HG03103 (cell line): ENCODE data around the gene UBIAD1.
A peak's percentile ranks its signal among the peaks of the same experiment; 100 is the strongest.

Source experiments
- ATAC-seq: cut with Tn5 transposase; IDR thresholded peaks from one replicate; pipeline ENCODE4 v1.9.1; 2021; ENCODE audit warnings: low read depth; ENCODE audit not compliant: unreplicated experiment

The UBIAD1 gene

GRCh38 chr1:11308699-11309224 is 35.8 kb downstream of the UBIAD1 start:
- no peak for ATAC-seq

- ATAC-seq = no peak
These were observed 36.4 kb downstream of the UBIAD1 start for GRCh38 chr1:11309385-11309784.

DNA sequence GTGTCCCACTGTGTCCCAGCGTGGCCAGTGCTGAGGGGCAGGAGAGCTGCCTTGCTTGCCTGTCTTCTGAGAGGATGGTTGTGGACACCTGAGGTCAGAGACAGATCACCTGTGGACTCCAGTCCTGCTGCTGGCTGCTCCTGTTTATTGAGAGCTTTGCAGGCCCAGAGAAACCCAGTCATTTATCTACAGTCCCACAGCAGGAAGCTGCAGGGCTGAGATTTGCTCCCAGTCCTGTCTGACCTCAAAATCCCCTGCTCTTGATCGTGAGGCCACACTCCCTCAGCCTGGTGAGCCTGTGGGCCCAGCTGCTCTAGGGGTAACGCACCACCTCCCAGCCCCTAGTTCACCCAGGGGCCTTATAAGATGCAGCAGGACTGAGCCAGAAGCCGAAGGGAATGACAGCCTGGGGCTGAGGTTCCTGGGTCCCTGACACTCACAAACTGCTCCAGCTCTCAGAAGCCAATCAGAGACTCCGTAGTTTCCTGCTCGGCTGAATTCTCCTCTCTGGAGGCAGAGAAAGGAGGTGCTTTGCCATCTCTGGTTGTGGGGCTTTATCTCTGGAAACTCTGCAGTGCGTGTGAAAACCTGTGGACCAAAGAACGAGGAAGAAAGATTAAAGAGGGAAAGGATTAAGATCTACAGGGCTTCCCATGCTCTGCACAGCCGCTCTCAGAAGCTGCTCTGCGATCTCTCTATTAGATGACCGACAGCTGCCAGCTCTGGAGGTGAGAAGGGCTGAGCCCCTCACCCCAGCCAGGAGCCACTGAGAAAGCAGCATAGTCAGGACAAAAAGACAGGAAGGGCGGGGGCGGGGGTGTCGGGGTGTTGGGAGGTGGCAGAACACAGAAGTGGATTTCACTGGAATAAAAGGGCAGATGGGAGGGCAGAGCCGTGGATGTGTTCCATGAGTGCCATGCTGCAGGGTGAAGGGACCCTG is 39.1 kb downstream of the UBIAD1 start:
- no peak for ATAC-seq

DNA sequence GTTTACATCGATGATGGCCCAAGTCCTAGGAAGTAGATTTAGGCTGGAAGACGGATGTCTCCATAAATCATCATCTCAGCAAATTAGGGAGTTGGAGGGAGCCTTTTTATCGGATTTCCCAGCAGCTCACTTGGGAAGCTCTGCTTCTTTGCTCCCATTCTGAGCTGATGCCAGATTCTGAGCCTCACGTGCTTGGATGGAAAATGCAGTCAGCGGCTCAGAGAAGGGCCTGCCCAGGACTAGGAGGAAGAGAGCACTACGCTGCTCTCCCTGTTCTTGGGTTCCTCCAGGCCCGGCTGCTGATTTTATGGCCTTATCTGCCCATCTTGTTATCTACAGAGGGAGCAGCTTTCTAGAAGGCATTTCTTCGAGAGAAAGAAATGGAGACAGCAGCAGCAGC is 42.0 kb downstream of the UBIAD1 start:
- no peak for ATAC-seq

- no peak for ATAC-seq
These were observed 43.7 kb downstream of the UBIAD1 start for GRCh38 chr1:11316701-11317100.

- no peak for ATAC-seq
These were observed 46.0 kb downstream of the UBIAD1 start for GRCh38 chr1:11318982-11319381.

DNA sequence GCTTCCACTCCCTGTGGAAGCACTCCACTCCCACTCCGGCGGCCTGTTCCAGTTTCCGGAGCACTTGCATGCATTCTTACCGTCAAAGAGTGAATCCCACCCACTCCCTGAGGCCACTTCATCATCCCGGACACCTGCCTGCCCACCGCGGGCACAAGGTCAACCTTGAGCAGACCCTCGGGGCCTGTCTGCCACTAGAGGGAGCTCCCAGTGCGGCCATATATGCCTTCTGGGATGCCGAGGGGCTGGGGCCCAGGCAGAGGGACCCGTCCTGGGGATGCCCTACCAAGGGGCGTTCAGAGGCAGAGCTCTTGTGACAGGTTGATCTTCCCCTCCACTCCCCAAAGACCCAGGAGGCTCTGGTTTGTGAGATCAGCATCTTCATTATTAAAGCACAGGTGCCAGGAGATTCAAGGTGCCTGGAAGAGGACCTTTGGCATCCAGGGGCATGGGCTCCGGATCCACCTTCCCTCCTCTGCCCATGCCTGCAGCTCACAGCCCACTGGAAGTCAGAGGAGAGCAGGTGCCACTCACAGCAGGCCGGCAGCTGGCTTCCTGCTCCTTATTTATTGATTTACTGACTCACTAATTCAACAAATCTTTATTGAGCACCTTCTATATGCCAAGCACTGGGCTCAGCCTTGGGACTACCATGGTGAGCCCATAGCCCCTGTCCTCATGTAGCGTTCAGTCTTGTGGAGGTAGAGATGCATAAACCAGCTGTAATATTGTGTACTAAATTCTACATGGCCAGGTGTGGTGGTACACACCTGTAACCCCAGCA is 47.3 kb downstream of the UBIAD1 start:
- ATAC-seq = no peak

DNA sequence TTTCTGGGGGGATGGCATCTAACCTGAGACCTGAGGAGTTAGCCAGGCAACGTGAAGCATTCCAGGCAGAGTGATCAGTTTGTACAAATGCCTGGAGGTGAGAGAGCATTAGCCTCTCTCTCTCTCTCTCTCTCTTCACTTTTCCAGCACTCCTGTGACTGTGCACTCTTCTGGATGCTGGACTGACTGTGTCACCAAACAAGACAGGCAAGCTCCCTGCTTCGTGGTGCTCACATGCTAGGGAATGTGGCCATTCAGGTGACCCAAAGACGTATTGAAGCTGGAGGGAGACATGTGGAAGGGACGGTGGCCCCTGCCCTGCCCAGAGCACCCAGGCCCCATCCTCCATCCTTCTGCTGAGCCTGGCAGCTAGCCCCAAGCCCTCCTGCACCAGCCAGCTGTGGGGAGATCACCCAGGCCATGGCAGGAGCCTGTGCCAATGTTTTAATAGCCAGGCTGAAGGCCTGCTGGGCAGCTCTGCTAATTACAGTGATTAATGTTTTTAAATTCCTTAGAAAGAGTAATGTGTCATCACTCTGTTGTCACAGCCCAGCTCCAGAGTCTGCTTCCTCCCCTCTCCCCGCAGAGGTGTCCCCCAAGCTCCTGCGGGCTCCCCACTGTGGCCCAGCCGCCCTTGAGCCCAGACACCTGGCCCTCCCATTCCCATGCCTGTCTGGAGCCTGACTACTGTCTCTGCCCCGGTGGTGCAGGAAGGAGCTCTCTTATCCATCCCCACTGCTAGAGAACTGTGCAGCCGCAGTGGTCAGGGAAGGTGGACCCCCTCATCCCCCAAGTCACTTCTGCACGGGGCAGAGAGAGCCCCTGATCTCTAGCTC is 48.9 kb downstream of the UBIAD1 start:
- ATAC-seq = no peak

- ATAC-seq = no peak
These were observed 51.7 kb downstream of the UBIAD1 start for GRCh38 chr1:11324567-11325165.

GRCh38 chr1:11326070-11326469 is 53.1 kb downstream of the UBIAD1 start:
- no peak for ATAC-seq

DNA sequence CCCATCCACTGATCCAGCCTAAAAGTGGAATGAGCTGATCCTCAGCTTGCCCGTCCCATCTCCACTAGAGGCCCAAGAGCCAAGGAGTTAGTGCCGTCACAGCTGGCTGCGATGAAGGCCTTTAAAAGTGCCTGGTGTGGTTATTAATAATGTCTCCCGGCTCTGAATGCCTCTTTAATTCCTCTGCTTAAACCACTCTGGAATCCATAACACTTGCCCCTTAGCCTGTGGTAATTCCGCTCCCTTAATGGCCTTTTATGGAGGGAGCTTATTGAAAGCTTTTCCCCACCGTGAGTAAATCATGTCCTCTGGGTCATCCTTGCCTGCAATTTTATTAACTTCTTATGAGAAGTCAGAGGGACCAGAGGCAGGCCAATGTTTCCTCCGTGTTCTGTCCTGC is 55.4 kb downstream of the UBIAD1 start:
- ATAC-seq = no peak

- no peak for ATAC-seq
These were observed 57.4 kb downstream of the UBIAD1 start for GRCh38 chr1:11330411-11330810.

- no peak for ATAC-seq
These were observed 58.3 kb downstream of the UBIAD1 start for GRCh38 chr1:11331036-11331944.

DNA sequence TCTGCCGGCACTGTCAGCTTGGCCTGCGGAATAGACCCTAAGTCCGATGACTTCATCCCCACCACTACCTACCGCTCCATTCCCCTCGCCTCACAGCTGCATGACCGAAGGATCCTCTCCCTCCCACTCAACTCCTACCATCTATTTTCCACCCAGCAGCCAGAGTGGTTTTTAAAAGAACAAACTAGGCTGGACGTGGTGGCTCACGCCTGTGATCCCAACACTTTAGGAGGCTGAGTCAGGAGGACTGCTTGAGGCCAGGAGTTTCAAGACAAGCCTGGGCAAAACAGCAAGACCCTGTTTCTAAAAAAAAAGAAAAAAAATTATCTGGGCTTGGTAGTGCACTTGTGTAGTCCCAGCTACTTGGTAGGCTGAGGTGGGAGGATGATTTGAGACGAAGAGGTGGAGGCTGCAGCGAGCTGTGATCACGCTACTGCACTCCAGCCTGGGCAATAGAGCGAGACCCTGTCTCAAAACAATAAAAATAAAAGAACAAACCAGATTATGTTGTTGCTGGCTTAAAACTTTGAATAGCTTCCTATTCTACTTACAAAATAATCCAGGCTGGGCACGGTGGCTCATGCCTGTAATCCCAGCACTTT is 59.0 kb downstream of the UBIAD1 start:
- ATAC-seq = no peak

- ATAC-seq = no peak
These were observed 60.6 kb downstream of the UBIAD1 start for GRCh38 chr1:11333631-11334030.

DNA sequence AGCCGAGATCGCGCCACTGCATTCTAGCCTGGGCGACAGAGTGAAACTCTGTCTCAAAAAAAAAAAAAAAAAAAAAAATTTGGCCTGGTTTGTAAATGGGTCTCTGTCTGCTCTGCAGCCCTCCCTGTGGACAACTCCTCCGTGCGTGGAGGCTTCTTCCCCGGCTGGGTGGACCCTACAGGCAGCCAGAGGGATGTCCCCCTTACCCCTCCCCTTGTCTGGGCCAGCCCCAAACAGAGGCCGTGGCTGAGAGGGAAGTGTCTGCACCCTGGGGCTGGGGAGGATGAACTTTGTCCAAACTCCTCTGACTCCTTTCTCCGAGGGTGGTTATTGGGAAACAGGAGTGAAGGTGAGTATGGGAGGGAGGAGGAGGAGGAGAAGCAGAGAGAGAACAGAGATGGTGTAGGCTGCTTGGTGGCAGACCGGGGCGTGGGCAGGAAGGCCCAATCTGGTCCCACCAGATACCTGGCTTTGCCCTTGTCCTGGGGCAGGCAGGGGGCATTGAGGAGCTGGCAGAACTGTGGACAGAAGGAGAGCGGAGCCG is 61.3 kb downstream of the UBIAD1 start:
- ATAC-seq = no peak

- ATAC-seq = no peak
These were observed 61.8 kb downstream of the UBIAD1 start for GRCh38 chr1:11334821-11335220.

DNA sequence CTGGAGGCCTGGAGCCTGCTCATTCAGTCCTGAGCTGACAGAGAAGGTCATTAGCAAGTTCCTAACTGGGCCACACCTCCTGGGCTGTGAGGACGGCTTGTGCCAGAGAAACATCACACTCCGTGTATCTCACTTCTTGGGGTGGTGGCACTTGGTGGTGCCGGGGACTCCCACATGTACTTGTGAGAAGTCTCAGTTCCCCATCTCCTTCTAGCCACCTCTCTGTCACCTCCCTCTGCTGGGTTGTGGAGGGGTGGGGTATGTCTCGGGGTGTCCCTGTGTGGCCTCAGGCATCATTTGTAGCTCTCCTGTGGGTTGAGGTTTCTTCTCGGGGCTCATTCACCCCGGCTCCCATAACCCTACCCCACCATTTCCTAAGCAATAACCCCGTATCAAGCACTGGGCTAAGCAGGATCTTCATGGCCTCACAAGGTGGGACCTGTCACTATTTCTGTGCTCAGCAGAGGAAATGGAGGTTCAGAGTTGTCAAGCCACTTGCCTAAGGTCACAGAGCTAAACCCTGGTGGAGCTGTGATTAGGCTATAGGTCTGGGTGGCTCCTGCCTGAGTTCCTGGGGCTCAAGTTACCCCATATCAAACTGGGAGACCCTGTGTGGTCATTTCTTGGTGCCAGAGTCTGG is 62.5 kb downstream of the UBIAD1 start:
- ATAC-seq = peak; percentile 82
